DND-41 (cell line): ENCODE results near the gene PLA2G2D.

ENCODE experiments used
- EZH2 ChIP-seq: IDR thresholded peaks from 3 replicates; pipeline ENCODE4 v1.6.1; 2012; ENCODE audit warnings: borderline replicate concordance, low read depth, mild to moderate bottlenecking, moderate library complexity, low read length, inconsistent platforms; ENCODE audit not compliant: severe bottlenecking
- TF ChIP-seq, protein P1 (sequence below): IDR thresholded peaks from 2 replicates; pipeline ENCODE4 v1.5.1; 2012; ENCODE audit warnings: borderline replicate concordance, low read length, moderate library complexity, mild to moderate bottlenecking; ENCODE audit not compliant: poor library complexity, severe bottlenecking; ENCODE audit errors: extremely low read depth

DNA sequence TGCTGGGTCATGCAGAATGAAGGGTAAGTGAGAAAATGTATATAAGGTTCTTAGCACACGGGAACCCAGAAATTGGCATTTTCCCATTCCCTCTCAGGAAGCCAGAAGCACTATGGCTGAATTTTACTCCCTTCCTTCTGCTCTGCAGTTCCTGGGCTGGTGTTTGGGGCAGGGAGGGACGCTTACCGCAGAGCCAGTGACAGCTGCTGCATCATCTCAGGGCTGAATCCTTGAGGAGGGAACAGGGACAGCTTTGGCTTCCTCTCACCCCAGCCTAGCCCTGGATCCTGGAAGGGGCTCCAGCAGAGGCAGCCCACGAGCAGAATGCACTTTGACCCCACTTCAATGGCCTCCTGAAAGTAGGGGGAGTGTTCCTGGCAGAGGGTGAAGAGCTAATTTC, 12.0 kb downstream of the PLA2G2D start:
- TF ChIP-seq, protein P1, sequence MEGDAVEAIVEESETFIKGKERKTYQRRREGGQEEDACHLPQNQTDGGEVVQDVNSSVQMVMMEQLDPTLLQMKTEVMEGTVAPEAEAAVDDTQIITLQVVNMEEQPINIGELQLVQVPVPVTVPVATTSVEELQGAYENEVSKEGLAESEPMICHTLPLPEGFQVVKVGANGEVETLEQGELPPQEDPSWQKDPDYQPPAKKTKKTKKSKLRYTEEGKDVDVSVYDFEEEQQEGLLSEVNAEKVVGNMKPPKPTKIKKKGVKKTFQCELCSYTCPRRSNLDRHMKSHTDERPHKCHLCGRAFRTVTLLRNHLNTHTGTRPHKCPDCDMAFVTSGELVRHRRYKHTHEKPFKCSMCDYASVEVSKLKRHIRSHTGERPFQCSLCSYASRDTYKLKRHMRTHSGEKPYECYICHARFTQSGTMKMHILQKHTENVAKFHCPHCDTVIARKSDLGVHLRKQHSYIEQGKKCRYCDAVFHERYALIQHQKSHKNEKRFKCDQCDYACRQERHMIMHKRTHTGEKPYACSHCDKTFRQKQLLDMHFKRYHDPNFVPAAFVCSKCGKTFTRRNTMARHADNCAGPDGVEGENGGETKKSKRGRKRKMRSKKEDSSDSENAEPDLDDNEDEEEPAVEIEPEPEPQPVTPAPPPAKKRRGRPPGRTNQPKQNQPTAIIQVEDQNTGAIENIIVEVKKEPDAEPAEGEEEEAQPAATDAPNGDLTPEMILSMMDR = no peak
- no peak for TF ChIP-seq EZH2
